Keratinocyte (primary cell): ENCODE results near the gene MGAT3.

Experiments
- EZH2 ChIP-seq: IDR thresholded peaks from one replicate; pipeline ENCODE4 v1.6.1; 2012; ENCODE audit warnings: inconsistent platforms, mild to moderate bottlenecking, low read length, moderate library complexity
- TF ChIP-seq, protein P1 (sequence below), 3 experiments: IDR thresholded peaks in 1 of 3; conservative IDR thresholded peaks in 1 of 3; optimal IDR thresholded peaks in 1 of 3; 2 replicates in 2 of 3; 3 replicates in 1 of 3; pipeline versions ENCODE3 to v1.5.1; 2011; ENCODE audit warnings: low read length in 3 of 3, mild to moderate bottlenecking in 3 of 3, moderate library complexity in 2 of 3, control low read depth in 1 of 3, inconsistent platforms in 1 of 3; ENCODE audit not compliant: insufficient read depth in 2 of 3; ENCODE audit errors: extremely low read depth in 1 of 3

DNA sequence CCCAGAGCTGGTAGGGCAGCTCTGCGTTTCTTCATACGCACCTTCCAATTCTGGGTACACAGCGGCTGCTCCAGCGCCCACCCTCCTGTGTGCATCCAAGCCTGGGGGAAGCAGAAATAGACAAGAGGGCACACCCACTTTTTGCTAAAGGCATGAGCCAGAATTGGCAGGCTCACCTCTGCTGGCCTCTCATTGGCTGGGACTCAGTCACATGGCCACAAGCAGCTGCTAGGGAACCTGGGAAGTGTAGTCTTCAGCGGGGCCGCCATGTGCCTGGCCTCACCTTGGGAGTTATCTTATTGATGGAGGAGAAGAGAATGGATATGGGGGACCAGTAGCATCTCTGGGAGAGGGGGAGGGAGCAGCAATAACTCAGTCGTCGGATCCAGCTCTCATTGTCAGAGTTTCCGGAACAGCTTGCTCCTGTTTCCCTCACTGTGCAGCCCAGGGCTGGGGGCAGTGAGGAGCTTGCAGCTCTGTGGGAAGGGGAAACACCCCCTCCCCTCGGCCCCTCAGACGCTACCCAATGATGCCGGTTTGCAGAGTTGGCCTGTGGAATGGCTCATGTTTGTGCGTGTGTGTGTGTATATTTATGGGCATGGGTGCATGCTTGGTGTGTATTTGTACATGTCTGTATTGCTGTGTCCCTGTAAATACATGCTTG, 33.5 kb downstream of the MGAT3 start:
- TF ChIP-seq, protein P1, sequence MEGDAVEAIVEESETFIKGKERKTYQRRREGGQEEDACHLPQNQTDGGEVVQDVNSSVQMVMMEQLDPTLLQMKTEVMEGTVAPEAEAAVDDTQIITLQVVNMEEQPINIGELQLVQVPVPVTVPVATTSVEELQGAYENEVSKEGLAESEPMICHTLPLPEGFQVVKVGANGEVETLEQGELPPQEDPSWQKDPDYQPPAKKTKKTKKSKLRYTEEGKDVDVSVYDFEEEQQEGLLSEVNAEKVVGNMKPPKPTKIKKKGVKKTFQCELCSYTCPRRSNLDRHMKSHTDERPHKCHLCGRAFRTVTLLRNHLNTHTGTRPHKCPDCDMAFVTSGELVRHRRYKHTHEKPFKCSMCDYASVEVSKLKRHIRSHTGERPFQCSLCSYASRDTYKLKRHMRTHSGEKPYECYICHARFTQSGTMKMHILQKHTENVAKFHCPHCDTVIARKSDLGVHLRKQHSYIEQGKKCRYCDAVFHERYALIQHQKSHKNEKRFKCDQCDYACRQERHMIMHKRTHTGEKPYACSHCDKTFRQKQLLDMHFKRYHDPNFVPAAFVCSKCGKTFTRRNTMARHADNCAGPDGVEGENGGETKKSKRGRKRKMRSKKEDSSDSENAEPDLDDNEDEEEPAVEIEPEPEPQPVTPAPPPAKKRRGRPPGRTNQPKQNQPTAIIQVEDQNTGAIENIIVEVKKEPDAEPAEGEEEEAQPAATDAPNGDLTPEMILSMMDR (optimal IDR thresholded peaks at IDR 0.05 in 1 of 3, IDR thresholded peaks at IDR 0.05 in 1 of 3, conservative IDR thresholded peaks at IDR 0.05 in 1 of 3; ENCODE audit: extremely low read depth in 1 of 3, insufficient read depth in 2 of 3, low read length in 3 of 3): no peak
- no peak for TF ChIP-seq EZH2
